Kidney (tissue), 14 donors: ENCODE results near the gene ERBB3. TPM values are rescaled to one million over a fixed set of nuclear protein-coding genes. Genes with fewer than 3 reads are reported as not detected.

Experiments used
- DNase-seq, 5 donors: peaks; one replicate each; pipeline ENCODE4 v3.0.0-alpha.2; 2013 to 2020
- FAIRE-seq: peaks from 2 replicates; lab custom pipeline; 2012; peaks lifted over from hg19 to GRCh38; lab: Jason Lieb, UNC
- H3K27ac ChIP-seq, 2 donors: one replicate each; pipeline ENCODE4 v1.7.0; 2013; ENCODE audit warnings: low read depth in 2 of 2, low read length in 2 of 2, inconsistent platforms in 1 of 2
- H3K27me3 ChIP-seq: one replicate; pipeline ENCODE4 v1.7.1; 2013; ENCODE audit warnings: low read length, inconsistent platforms; ENCODE audit not compliant: control insufficient read depth, insufficient read depth
- H3K36me3 ChIP-seq, 3 donors: one replicate each; pipeline versions ENCODE4 v1.7.0 to v1.7.1; 2013; ENCODE audit warnings: low read length in 3 of 3, control low read depth in 1 of 3, inconsistent platforms in 1 of 3; ENCODE audit not compliant: insufficient read depth in 3 of 3, control insufficient read depth in 2 of 3
- H3K4me1 ChIP-seq, 3 donors: one replicate each; pipeline versions ENCODE4 v1.7.0 to v1.7.1; 2013; ENCODE audit warnings: low read length in 3 of 3, inconsistent platforms in 1 of 3, low read depth in 1 of 3; ENCODE audit not compliant: control insufficient read depth in 2 of 3, insufficient read depth in 2 of 3
- H3K4me3 ChIP-seq, 3 donors: one replicate each; pipeline versions ENCODE4 v1.7.0 to v1.8.1; 2013; ENCODE audit warnings: low read length in 3 of 3, control low read depth in 1 of 3, inconsistent platforms in 1 of 3
- H3K9ac ChIP-seq, 3 donors: one replicate each; pipeline versions ENCODE4 v1.7.0 to v1.7.1; 2013; ENCODE audit warnings: low read length in 3 of 3, control low read depth in 1 of 3, inconsistent platforms in 1 of 3
- H3K9me3 ChIP-seq, 3 donors: one replicate each; pipeline versions ENCODE4 v1.7.0 to v1.7.1; 2013; ENCODE audit warnings: low read length in 3 of 3, control low read depth in 1 of 3, inconsistent platforms in 1 of 3; ENCODE audit not compliant: control insufficient read depth in 2 of 3, insufficient read depth in 1 of 3
- intact Hi-C: fragments of 100-400 bp; cut with DNase I; formaldehyde crosslinking; loops from one replicate; pipeline ENCODE4 v1.11.1; 2022
- polyA plus RNA-seq: library from polyadenylated mRNA; stranded (reverse); fragments of 350-450 nt; fragmentation: Illumina TruSeq; extraction: RNeasy Lipid Tissue Mini Kit (QIAGEN cat#74804); gene quantifications from one replicate; pipeline ENCODE4 v1.2.3, GENCODE V29; 2014; ENCODE audit warnings: low read depth, low replicate concordance; ENCODE audit not compliant: insufficient read depth
- total RNA-seq: library from RNA; stranded (reverse); fragmentation: NEBNext Ultra II Directional; extraction: Animal tissue kit (Norgen Biotek cat#: 25700); gene quantifications from one replicate; pipeline ENCODE4 v1.2.1, GENCODE V29; 2021
- TF ChIP-seq, protein P1 (sequence below): IDR thresholded peaks from 3 replicates; pipeline ENCODE4 v1.5.1; 2012; ENCODE audit warnings: mild to moderate bottlenecking, moderate library complexity, borderline replicate concordance; ENCODE audit not compliant: insufficient read depth; ENCODE audit errors: extremely low read depth
- donor health status: control.
- donor health status: control.
- donor health status: control.
- donor health status: control.
- donor health status: control.
- donor health status: DM: yes; HTN: yes; CAD: no.
- donor health status: Normal renal cell carcinoma (clear cell type).

ERBB3 gene
- total and polyA plus RNA-seq, 2 donors from 2014 or later: 31.5 to 58.1 TPM

DNA sequence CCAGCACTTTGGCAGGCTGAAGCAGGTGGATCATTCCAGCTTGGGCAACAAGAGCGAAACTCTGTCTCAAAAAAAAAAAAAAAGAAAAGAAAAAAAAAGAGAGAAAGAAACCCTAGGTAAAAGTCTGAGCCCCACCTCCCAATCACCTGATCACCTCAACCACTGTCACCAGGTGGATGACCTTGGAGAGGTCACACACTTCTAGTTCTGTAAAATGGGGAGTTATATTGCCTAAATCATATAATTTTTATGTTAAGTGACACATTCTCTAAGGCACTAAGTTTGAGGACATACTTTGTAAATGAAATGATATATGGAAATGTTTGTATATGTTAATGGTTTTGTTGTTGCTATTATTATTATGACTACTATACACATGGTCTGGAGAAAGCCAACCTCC, 1.5 kb upstream of the ERBB3 start:
- Histone ChIP-seq H3K9ac (peak overlapping the region in 1 of 3 donors; percentile 84), H3K9me3 (no peaks in the 10 kb centered on the region), H3K27me3 (no peaks in the 10 kb centered on the region), H3K36me3 (no peaks in the 10 kb centered on the region), H3K4me1 (peaks cover 4 to 7% (median 6%) of the 10 kb centered on the region in 3 donors), H3K27ac (peak overlapping the region; percentile 82 to 93), H3K4me3 (peak overlapping the region in 2 of 3 donors; percentile 11 to 79)
- peak in 1 of 5 donors; percentile 18 for DNase-seq
- FAIRE-seq: no peak
- TF ChIP-seq, protein P1, sequence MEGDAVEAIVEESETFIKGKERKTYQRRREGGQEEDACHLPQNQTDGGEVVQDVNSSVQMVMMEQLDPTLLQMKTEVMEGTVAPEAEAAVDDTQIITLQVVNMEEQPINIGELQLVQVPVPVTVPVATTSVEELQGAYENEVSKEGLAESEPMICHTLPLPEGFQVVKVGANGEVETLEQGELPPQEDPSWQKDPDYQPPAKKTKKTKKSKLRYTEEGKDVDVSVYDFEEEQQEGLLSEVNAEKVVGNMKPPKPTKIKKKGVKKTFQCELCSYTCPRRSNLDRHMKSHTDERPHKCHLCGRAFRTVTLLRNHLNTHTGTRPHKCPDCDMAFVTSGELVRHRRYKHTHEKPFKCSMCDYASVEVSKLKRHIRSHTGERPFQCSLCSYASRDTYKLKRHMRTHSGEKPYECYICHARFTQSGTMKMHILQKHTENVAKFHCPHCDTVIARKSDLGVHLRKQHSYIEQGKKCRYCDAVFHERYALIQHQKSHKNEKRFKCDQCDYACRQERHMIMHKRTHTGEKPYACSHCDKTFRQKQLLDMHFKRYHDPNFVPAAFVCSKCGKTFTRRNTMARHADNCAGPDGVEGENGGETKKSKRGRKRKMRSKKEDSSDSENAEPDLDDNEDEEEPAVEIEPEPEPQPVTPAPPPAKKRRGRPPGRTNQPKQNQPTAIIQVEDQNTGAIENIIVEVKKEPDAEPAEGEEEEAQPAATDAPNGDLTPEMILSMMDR: no peak
- intact Hi-C loops: no loop called here

DNA sequence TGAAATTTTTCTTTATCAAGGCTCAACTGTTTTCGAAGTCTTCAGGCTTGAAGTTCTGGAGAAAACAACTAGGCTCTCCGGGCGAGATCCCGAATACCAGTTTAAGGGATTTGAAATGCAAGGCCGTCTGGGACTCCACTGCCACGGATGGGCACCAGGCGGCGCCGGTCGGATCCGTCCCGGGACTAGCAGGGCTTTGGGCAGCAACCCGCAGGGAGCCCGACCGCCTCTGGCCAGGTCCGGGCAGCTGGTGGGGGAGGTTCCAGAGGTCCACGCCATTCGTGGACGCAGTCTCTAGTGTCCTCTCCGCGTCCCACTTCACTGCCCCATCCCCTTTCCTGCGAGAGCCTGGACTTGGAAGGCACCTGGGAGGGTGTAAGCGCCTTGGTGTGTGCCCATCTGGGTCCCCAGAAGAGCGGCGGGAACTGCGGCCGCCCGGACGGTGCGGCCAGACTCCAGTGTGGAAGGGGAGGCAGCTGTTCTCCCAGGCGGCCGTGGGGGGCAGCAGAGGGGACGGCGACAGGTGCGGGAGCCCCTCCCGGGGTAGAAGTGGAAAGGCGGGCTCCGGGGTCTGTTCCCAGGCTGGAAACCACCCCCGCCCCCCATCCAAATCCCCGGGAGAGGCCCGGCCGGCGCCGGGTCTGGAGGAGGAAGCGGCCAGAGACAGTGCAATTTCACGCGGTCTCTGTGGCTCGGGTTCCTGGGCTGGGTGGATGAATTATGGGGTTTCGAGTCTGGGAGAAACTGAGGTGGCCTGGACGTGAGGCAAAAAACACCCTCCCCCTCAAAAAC, 838 bp upstream of the ERBB3 start:
- Histone ChIP-seq H3K27me3 (no peaks in the 10 kb centered on the region), H3K36me3 (peaks cover 0 to 7% (median 3%) of the 10 kb centered on the region in 3 donors), H3K9me3 (no peaks in the 10 kb centered on the region), H3K4me1 (peaks cover 4 to 13% (median 7%) of the 10 kb centered on the region in 3 donors), H3K4me3 (peak overlapping the region; percentile 57 to 79 (median 71)), H3K9ac (peak overlapping the region in 2 of 3 donors; percentile 35 to 84), H3K27ac (peak overlapping the region; percentile 82 to 93)
- TF ChIP-seq, protein P1: peak; percentile 70
- intact Hi-C loops: no loop called here
- FAIRE-seq (no peak), DNase-seq (peak; percentile 92 to 95 (median 93))

DNA sequence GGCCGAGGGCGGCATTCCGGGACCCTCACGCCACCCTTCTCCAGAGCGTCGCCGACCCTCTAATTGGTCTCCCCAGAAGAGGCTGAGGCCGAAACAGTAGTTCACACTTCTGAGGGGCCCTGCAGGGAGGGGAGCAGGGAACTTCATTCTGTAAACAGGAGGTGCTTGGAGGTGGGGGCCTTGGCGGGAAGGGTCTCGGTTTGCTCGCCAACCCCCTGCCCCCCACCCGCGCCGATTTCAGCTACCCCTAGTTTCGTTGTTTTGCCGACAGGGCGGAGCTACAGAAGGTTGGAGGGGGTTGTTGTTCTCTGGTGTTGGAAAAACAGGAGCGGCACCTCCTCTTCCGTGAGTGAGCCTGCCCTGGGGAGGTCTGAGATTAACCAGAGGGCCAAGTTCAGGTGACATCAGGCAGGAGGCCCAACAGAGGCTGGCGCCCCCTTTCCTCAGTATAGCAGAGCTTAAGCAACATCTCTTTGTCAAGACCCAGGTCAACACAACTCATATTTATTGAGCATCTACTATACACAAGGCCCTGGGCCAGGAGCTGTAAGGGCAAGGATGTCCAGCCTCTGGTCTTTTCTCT, 682 bp downstream of the ERBB3 start:
- Histone ChIP-seq H3K27ac (peak overlapping the region; percentile 82 to 93), H3K4me1 (peaks cover 4 to 13% (median 10%) of the 10 kb centered on the region in 3 donors), H3K4me3 (peak overlapping the region; percentile 57 to 79 (median 71)), H3K9me3 (no peaks in the 10 kb centered on the region), H3K36me3 (peaks cover 0 to 13% (median 5%) of the 10 kb centered on the region in 3 donors), H3K27me3 (no peaks in the 10 kb centered on the region), H3K9ac (peak overlapping the region; percentile 26 to 84 (median 81))
- intact Hi-C loops: no loop called here
- TF ChIP-seq, protein P1: no peak
- no peak for FAIRE-seq
- DNase-seq: peak in 4 of 5 donors; percentile 38 to 77 (median 56)
